ENCODE measurements around the gene EVA1A.

- TF ChIP-seq POLR2A (IDR thresholded peaks at IDR 0.05) (no peak), CTCF (IDR thresholded peaks at IDR 0.05) (peak; percentile 72 to 92 (median 80))
Measured at GRCh38 chr2:75608684-75609333, 48.1 kb upstream of the EVA1A start.

Data from testis (tissue), 2 donors.